Breast epithelium (tissue), 4 donors: ENCODE measurements around the gene KIF6. TPM values are rescaled to one million over a fixed set of nuclear protein-coding genes. Genes with fewer than 3 reads are reported as not detected.
A peak's percentile ranks its signal among the peaks of the same experiment; 100 is the strongest.

Source experiments
- DNase-seq, 2 donors: peaks; one replicate each; pipeline ENCODE4 v3.0.0-alpha.2; 2019; ENCODE audit warnings: low spot score in 2 of 2
- H3K27ac ChIP-seq, 2 donors: fragments of 200-600 bp; sonication (generic) in 1 of 2; one replicate each; pipeline ENCODE4 v1.5.1; 2016 to 2019; ENCODE audit warnings: mild to moderate bottlenecking in 1 of 2
- H3K27me3 ChIP-seq, 2 donors: fragments of 200-600 bp; sonication (generic) in 1 of 2; one replicate each; pipeline versions ENCODE4 v1.5.1 to v1.6.0; 2017 to 2019; ENCODE audit warnings: control low read depth in 1 of 2, mild to moderate bottlenecking in 1 of 2
- H3K36me3 ChIP-seq: fragments of 200-600 bp; one replicate; pipeline ENCODE4 v1.5.1; 2019
- H3K4me1 ChIP-seq, 2 donors: fragments of 200-600 bp; sonication (generic); one replicate each; pipeline ENCODE4 v1.5.1; 2016 to 2019; ENCODE audit warnings: control low read depth in 1 of 2
- H3K4me3 ChIP-seq, 3 donors: fragments of 200-600 bp; sonication (generic); 1 replicate in 2 of 3; 2 replicates in 1 of 3; pipeline ENCODE4 v1.5.1; 2016 to 2019; ENCODE audit warnings: mild to moderate bottlenecking in 3 of 3, moderate library complexity in 2 of 3
- H3K9me3 ChIP-seq, 2 donors: fragments of 200-600 bp; sonication (generic) in 1 of 2; one replicate each; pipeline ENCODE4 v1.5.1; 2016 to 2019; ENCODE audit warnings: control low read depth in 1 of 2
- POLR2A ChIP-seq: fragments of 450-650 bp; IDR thresholded peaks from one replicate; pipeline ENCODE4 v1.6.1; 2016; ENCODE audit warnings: antibody characterized with exemption, mild to moderate bottlenecking, moderate library complexity
- POLR2AphosphoS5 ChIP-seq, 3 donors: sonication (generic); formaldehyde crosslinking; IDR thresholded peaks; one replicate each; pipeline ENCODE4 v1.6.1; 2017; ENCODE audit warnings: antibody characterized with exemption in 3 of 3
- intact Hi-C: fragments of 100-400 bp; cut with DNase I; formaldehyde crosslinking; loops from one replicate; pipeline ENCODE4 v1.15.1; 2023; ENCODE audit warnings: low total_unique reads
- total RNA-seq, 3 donors: library from RNA; depleted of rRNA; stranded (reverse); fragments of >200 nt; gene quantifications; one replicate each; pipeline ENCODE4 v1.1.0, GENCODE V29; 2016
- TF ChIP-seq, protein P1 (sequence below), 3 donors: fragments of 450-650 bp; IDR thresholded peaks; one replicate each; pipeline ENCODE4 v1.5.1; 2016 to 2017; ENCODE audit warnings: antibody characterized with exemption in 3 of 3, mild to moderate bottlenecking in 3 of 3, moderate library complexity in 3 of 3

KIF6 gene
- total RNA-seq, 3 donors from 2014 or later = under 0.01 to 0.80 (median 0.15) TPM

DNA sequence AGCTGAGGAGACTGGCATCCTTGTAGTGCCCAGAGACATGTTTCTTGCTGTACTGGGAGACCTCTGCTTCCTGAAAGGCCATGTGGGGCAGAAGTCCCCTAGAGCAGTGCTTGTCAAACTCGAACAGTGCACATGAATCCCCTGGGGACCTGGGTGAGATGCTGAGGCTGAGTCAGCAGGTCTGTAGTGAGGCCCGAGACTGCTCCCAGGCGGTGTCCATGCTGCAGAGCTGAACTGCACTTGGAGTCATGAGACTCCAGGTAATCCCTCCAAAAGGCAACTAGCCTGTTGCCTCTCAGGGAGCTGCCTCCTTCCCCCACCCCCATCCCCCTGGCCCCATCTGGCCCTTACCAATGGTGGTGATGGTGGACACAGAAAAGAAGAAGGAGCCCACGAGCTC, 414.7 kb downstream of the KIF6 start:
- H3K36me3 ChIP-seq = no peaks in the 10 kb centered on the region
- peaks cover 0 to 4% of the 10 kb centered on the region in 2 donors for H3K4me1 ChIP-seq
- H3K9me3 ChIP-seq = no peaks in the 10 kb centered on the region
- H3K4me3 ChIP-seq = no peak overlapping the region
- no peak for DNase-seq
- no peak for TF ChIP-seq POLR2AphosphoS5 (IDR thresholded peaks at IDR 0.05)
- no peak for TF ChIP-seq POLR2A
- TF ChIP-seq, protein P1, sequence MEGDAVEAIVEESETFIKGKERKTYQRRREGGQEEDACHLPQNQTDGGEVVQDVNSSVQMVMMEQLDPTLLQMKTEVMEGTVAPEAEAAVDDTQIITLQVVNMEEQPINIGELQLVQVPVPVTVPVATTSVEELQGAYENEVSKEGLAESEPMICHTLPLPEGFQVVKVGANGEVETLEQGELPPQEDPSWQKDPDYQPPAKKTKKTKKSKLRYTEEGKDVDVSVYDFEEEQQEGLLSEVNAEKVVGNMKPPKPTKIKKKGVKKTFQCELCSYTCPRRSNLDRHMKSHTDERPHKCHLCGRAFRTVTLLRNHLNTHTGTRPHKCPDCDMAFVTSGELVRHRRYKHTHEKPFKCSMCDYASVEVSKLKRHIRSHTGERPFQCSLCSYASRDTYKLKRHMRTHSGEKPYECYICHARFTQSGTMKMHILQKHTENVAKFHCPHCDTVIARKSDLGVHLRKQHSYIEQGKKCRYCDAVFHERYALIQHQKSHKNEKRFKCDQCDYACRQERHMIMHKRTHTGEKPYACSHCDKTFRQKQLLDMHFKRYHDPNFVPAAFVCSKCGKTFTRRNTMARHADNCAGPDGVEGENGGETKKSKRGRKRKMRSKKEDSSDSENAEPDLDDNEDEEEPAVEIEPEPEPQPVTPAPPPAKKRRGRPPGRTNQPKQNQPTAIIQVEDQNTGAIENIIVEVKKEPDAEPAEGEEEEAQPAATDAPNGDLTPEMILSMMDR (IDR thresholded peaks at IDR 0.05) = no peak
- intact Hi-C loops = loop anchor here (5.0 kb wide), 1 partner anchor 143 kb away; no protein-coding TSS in a partner anchor
- peaks cover 0 to 45% of the 10 kb centered on the region in 2 donors for H3K27me3 ChIP-seq
- no peak overlapping the region for H3K27ac ChIP-seq

DNA sequence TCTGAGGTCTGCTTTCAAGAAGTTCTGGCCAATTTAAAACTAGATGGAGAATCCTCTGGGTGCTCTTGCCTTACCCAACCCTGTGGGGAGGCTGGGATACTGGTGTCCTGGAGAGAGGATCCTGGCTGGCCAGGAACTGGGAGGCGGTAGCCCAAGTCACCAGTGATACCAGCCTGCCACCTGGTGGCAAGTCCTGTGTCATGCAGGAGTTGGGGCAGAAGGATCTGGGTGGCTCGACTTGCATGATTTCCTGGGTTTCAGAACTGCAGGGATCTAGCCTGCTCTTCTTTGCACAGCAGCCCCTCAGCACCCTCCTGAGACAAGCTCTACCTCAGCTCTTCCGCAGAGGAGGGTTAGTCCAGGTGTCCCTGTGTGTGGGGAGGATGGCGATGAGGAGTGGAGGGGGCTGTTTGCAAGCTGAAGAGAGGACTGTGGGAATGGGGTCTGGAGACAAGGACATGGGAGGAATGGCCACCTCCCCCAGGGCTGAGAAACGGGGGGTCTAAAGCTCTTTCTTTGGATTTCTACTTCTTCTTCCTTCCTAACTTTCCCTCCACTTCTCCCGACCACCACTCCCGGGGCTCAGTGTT, 415.2 kb downstream of the KIF6 start:
- DNase-seq = peak; percentile 67 to 77
- H3K27me3 ChIP-seq = peaks cover 0 to 44% of the 10 kb centered on the region in 2 donors
- intact Hi-C loops = loop anchor here (5.0 kb wide), 1 partner anchor 143 kb away; no protein-coding TSS in a partner anchor
- H3K36me3 ChIP-seq = no peaks in the 10 kb centered on the region
- H3K9me3 ChIP-seq = no peaks in the 10 kb centered on the region
- H3K4me3 ChIP-seq = no peak overlapping the region
- no peak overlapping the region for H3K27ac ChIP-seq
- H3K4me1 ChIP-seq = peaks cover 0 to 4% of the 10 kb centered on the region in 2 donors
- TF ChIP-seq POLR2AphosphoS5 (IDR thresholded peaks at IDR 0.05) (no peak), POLR2A (no peak)
- TF ChIP-seq, protein P1 (IDR thresholded peaks at IDR 0.05) = peak; percentile 72 to 93 (median 82)

DNA sequence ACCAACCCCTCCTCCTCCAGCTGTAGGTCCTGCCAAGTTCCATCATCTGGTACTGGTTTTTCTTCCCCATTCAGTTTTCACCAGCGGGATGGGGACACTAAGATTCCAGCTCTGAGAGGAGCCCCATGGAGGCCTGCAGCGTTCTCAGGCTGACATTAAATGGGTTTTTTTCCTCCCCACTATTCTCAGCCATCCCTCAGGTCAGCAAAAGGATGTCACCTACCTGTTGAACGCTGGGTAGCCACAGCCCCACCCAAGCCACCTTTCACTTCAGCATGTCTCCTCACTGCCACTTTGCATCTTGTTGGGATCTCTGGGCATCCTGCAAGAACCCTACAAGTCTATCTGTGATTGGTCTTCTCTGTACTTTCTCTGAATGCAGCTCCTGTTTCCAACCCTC, 417.7 kb downstream of the KIF6 start:
- Histone ChIP-seq H3K9me3 (no peaks in the 10 kb centered on the region), H3K27me3 (peaks cover 0 to 19% of the 10 kb centered on the region in 2 donors), H3K27ac (no peak overlapping the region), H3K4me1 (no peaks in the 10 kb centered on the region), H3K36me3 (no peaks in the 10 kb centered on the region), H3K4me3 (no peak overlapping the region)
- DNase-seq = no peak
- intact Hi-C loops = no loop called here
- TF ChIP-seq POLR2AphosphoS5 (IDR thresholded peaks at IDR 0.05) = no peak
- no peak for TF ChIP-seq POLR2A
- TF ChIP-seq, protein P1 (IDR thresholded peaks at IDR 0.05) = no peak

DNA sequence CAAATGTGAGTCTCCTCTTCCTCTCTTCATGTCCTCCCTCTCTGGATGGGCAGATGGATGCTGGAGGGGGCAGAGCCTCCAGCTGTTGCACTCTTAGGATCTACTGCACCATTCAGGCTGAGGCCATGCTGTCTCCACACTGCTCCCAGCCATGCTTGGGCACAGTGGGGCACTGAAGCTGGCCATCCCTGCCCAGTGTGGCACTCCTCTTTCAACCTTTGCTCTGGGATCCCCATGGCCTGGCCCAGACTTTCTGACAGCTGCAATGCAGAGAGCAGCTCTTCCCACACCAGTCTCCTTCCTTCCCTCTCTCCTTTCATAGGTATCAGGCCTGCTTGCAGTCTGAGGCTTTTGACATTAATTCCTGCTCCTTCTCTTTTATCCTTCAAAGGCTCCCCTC, 420.3 kb downstream of the KIF6 start:
- Histone ChIP-seq H3K27ac (no peak overlapping the region), H3K27me3 (no peaks in the 10 kb centered on the region), H3K4me1 (no peaks in the 10 kb centered on the region), H3K4me3 (no peak overlapping the region), H3K9me3 (no peaks in the 10 kb centered on the region), H3K36me3 (no peaks in the 10 kb centered on the region)
- no peak for TF ChIP-seq POLR2AphosphoS5 (IDR thresholded peaks at IDR 0.05)
- no peak for TF ChIP-seq POLR2A
- TF ChIP-seq, protein P1 (IDR thresholded peaks at IDR 0.05) = no peak
- no peak for DNase-seq
- intact Hi-C loops = loop anchor here (5.0 kb wide), 1 partner anchor 133 kb away; no protein-coding TSS in a partner anchor

DNA sequence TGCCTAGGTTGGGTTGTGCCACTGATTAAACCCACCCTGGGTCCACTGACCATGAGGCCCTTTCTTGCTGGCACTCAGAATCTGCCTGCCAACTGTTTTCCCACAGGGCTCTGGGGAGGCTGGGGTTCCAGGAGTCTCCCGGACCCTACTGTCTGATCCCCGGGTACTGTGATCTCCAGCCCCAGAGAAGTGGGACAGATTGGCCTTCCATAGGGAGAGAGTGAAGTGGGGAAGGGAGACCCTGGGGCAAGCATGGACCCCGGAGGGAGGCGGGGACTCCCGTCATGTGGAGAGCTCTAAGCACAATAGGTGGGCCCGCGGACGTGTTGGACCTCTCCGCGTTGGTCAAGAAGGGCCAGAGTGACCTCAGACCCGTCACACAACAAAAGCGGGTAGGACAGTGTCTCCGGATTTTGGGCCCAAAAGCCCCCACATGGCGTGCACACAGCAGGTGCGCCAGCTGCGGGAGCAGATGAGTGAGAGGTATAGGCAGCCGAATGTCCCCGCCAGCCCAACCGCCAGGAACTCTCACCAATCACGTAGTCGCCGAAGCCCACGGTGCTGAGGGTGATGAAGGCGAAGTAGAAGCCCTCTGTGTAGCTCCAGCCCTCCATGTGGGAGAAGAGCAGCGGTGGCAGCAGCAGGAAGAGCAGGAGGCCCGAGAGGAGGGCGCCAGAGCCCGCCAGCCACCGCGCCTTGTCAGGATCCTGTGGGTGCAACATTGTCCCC, 421.6 kb downstream of the KIF6 start:
- intact Hi-C loops = loop anchor here (5.0 kb wide), 1 partner anchor 131 kb away; no protein-coding TSS in a partner anchor
- Histone ChIP-seq H3K36me3 (no peaks in the 10 kb centered on the region), H3K27me3 (no peaks in the 10 kb centered on the region), H3K4me1 (no peaks in the 10 kb centered on the region), H3K27ac (no peak overlapping the region), H3K9me3 (no peaks in the 10 kb centered on the region), H3K4me3 (peak overlapping the region in 1 of 3 donors; percentile 45)
- TF ChIP-seq POLR2A = no peak
- TF ChIP-seq, protein P1 (IDR thresholded peaks at IDR 0.05) = peak in 1 of 3 donors; percentile 1
- no peak for DNase-seq
